Measurements from ENCODE around the gene NT5E. TPM values are rescaled to one million over a fixed set of nuclear protein-coding genes. Genes with fewer than 3 reads are reported as not detected.
A peak's percentile ranks its signal among the peaks of the same experiment; 100 is the strongest.
"Not testable (repeated sequence)": the region's sequence is repeated elsewhere in the genome, so short reads cannot be mapped to it uniquely, and the experiment has no call there.

Gene NT5E
- total RNA-seq = 10 to 100 TPM in 1 of 2 donors, 1 to 10 TPM in 1; 6.2 to 13.1 TPM

DNA sequence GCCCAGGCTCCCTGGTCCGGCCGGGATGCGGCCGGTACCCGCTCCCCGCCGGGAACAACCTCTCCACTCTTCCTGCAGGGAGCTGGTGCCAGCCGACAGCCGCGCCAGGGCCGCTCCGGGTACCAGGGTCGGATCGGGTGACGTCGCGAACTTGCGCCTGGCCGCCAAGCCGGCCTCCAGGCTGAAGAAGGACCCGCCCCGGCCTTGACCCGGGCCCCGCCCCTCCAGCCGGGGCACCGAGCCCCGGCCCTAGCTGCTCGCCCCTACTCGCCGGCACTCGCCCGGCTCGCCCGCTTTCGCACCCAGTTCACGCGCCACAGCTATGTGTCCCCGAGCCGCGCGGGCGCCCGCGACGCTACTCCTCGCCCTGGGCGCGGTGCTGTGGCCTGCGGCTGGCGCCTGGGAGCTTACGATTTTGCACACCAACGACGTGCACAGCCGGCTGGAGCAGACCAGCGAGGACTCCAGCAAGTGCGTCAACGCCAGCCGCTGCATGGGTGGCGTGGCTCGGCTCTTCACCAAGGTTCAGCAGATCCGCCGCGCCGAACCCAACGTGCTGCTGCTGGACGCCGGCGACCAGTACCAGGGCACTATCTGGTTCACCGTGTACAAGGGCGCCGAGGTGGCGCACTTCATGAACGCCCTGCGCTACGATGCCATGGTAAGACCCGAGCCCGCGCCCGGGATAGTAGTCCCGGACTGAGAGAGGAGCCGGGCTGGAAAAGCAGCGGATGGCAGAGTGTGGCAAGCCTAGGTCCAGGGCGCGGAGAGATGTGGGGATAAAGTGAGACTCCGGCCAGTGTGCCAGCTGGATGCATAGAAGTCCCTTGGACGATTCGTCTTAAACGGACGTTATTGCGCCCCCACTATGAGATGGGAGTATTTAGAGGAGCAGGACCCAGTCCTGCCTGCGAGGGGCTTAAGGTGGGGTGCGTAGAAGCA is at the start of gene NT5E:
NT5E (plus strand) TSS at position 266 of the 942 bp plus-strand sequence; CDS start at position 323, 57 bp downstream.
- H3K4me3 Mint-ChIP-seq = peak within 1 kb of the TSS; percentile 97 to 98
- peak; percentile 62 to 63 for DNase-seq
- ATAC-seq (replicated peaks in 1 of 2) = peak; percentile 77 to 79
- H3K4me1 Mint-ChIP-seq (ENCODE audit: low read depth) = peaks cover 70% of the 10 kb centered on the region
- H3K27ac Mint-ChIP-seq = peak within 1 kb of the TSS; percentile 66
- no peaks in the 10 kb centered on the region for H3K9me3 Mint-ChIP-seq
- H3K36me3 Mint-ChIP-seq (ENCODE audit: insufficient read depth in 2 of 2) = peaks cover 10 to 12% of the 10 kb centered on the region in 2 donors
- peaks cover 63% of the 10 kb centered on the region for H3K27me3 Mint-ChIP-seq (ENCODE audit: low read depth)

- no peak overlapping the region for H3K27ac Mint-ChIP-seq
- peaks cover 0 to 3% of the 10 kb centered on the region in 2 donors for H3K36me3 Mint-ChIP-seq (ENCODE audit: insufficient read depth in 2 of 2)
- ATAC-seq (replicated peaks in 1 of 2) (no peak), DNase-seq (no peak)
- no peaks in the 10 kb centered on the region for H3K27me3 Mint-ChIP-seq (ENCODE audit: low read depth)
- H3K4me1 Mint-ChIP-seq (ENCODE audit: low read depth) = peaks cover 28% of the 10 kb centered on the region
- H3K9me3 Mint-ChIP-seq = peaks cover 2 to 4% of the 10 kb centered on the region in 2 donors
- H3K4me3 Mint-ChIP-seq = no peak overlapping the region
These were observed 49.6 kb upstream of the NT5E start for GRCh38 chr6:85400331-85400730.

GRCh38 chr6:85401186-85402021 is 48.5 kb upstream of the NT5E start:
- Mint-ChIP-seq H3K27ac (peak overlapping the region; percentile 66), H3K4me3 (peak overlapping the region; percentile 10 to 62), H3K27me3 (ENCODE audit: low read depth) (no peaks in the 10 kb centered on the region), H3K36me3 (ENCODE audit: insufficient read depth in 2 of 2) (peaks cover 0 to 3% of the 10 kb centered on the region in 2 donors), H3K4me1 (ENCODE audit: low read depth) (peaks cover 35% of the 10 kb centered on the region), H3K9me3 (peaks cover 2 to 4% of the 10 kb centered on the region in 2 donors)
- DNase-seq (peak in 1 of 2 donors; percentile 8), ATAC-seq (replicated peaks in 1 of 2) (peak; percentile 45 to 70)

DNA sequence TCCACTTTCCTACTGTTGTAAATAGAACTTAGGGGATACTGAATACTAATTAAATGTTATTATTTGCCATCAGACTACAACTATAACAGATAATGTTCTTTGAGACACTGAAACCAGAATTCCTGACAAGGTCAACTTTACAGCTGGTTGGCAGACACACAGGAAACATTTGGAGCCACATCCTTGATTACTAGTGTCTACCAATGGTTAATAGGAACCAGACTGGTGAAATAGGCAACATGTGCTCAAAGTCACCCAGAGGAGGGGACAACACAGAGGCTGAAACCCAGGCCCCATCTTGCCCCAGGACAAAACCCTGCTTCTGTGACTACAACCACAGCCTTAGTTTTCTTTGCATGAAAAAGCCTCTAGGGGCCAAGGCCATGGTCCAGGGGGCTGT is 47.8 kb upstream of the NT5E start:
- Mint-ChIP-seq H3K9me3 (peaks cover 2% of the 10 kb centered on the region in 2 donors), H3K27me3 (ENCODE audit: low read depth) (no peaks in the 10 kb centered on the region), H3K27ac (no peak overlapping the region), H3K4me3 (no peak overlapping the region), H3K36me3 (ENCODE audit: insufficient read depth in 2 of 2) (peaks cover 0 to 3% of the 10 kb centered on the region in 2 donors), H3K4me1 (ENCODE audit: low read depth) (peaks cover 35% of the 10 kb centered on the region)
- ATAC-seq (replicated peaks in 1 of 2) = no peak
- DNase-seq = no peak

DNA sequence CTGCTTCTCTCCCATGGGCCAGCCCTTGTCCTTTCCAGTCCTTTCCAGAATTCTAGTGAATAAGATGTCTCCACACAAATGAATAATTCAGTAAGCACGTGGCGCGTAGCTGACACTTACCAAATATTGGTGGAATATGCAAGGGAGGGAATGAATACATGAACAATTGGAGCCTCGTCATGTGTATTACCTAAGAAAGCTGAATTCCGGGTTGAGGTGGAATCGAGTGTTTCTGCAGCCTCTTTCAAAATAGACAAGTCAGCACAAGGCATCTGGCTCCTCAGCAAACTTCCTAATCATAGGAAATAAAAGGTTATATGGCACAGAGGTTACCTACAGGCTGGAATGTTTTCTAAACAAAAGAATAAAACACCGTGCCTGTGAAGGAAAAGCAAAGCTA is 47.0 kb upstream of the NT5E start:
- DNase-seq (no peak), ATAC-seq (replicated peaks in 1 of 2) (no peak)
- Mint-ChIP-seq H3K36me3 (ENCODE audit: insufficient read depth in 2 of 2) (no peaks in the 10 kb centered on the region), H3K4me3 (peak overlapping the region in 1 of 2 donors; percentile 31), H3K9me3 (no peaks in the 10 kb centered on the region), H3K4me1 (ENCODE audit: low read depth) (peaks cover 35% of the 10 kb centered on the region), H3K27me3 (ENCODE audit: low read depth) (no peaks in the 10 kb centered on the region), H3K27ac (no peak overlapping the region)

- Mint-ChIP-seq H3K4me3 (peak overlapping the region in 1 of 2 donors; percentile 27), H3K36me3 (ENCODE audit: insufficient read depth in 2 of 2) (no peaks in the 10 kb centered on the region), H3K4me1 (ENCODE audit: low read depth) (peaks cover 35% of the 10 kb centered on the region), H3K27me3 (ENCODE audit: low read depth) (no peaks in the 10 kb centered on the region), H3K9me3 (no peaks in the 10 kb centered on the region), H3K27ac (peak overlapping the region; percentile 18)
- DNase-seq (no peak), ATAC-seq (replicated peaks in 1 of 2) (peak in 1 of 2 donors; percentile 47)
These were observed 46.4 kb upstream of the NT5E start for GRCh38 chr6:85403331-85404015.

DNA sequence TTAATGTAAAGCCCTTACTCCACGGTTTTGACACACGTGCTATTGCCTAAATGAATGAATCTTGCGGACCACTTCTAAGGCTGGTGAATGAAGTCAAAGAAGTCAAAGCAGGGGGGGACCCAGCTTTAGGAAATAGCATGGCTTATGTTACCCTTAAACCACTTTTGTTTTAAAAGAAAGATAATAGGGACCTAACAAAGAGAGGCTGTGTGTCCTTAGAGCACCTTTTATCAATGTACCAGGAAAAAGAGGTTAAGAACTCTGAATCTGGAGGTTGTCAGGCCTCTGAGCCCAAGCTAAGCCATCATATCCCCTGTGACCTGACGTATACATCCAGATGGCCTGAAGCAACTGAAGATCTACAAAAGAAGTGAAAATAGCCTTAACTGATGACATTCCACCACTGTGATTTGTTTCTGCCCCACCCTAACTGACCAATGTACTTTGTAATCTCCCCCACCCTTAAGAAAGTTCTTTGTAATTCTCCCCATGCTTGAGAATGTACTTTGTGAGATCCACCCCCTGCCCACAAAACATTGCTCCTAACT is 45.8 kb upstream of the NT5E start:
- H3K9me3 Mint-ChIP-seq; ATAC-seq (replicated peaks in 1 of 2); H3K27me3 Mint-ChIP-seq (ENCODE audit: low read depth); H3K36me3 Mint-ChIP-seq (ENCODE audit: insufficient read depth in 2 of 2); DNase-seq: not testable (repeated sequence)
- Mint-ChIP-seq H3K4me1 (ENCODE audit: low read depth) (peaks cover 35% of the 10 kb centered on the region), H3K27ac (peak overlapping the region; percentile 18), H3K4me3 (peak overlapping the region in 1 of 2 donors; percentile 27)

DNA sequence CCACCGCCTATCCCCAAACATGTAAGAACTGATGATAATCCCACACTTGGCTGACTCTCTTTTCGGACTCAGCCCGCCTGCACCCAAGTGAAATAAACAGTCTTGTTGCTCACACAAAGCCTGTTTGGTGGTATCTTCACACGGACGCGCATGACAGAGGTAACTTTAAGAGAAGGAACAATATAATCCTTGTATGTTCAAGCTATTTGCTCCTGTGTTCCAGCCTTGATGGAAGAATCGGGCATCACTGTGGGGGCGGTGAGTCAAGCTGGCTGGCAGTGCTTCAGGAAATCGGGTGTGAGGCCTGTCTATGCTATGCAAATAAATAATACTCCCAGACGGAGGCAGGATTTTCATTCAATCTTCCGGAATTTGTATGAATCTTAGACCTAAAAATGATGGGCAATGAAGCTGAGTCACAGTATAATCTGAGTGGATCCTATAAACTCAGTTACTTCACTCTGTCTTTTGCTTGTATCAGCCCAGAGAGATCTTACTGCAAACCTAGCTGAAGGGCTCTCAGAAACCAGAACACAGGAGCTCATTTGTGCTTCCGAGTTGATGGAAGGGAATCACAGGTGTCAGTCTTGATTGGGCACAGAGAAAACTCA is 45.2 kb upstream of the NT5E start:
- no peaks in the 10 kb centered on the region for H3K9me3 Mint-ChIP-seq
- no peaks in the 10 kb centered on the region for H3K27me3 Mint-ChIP-seq (ENCODE audit: low read depth)
- no peaks in the 10 kb centered on the region for H3K36me3 Mint-ChIP-seq (ENCODE audit: insufficient read depth in 2 of 2)
- H3K4me3 Mint-ChIP-seq = no peak overlapping the region
- no peak overlapping the region for H3K27ac Mint-ChIP-seq
- ATAC-seq (replicated peaks in 1 of 2) (no peak), DNase-seq (no peak)
- H3K4me1 Mint-ChIP-seq (ENCODE audit: low read depth) = peaks cover 35% of the 10 kb centered on the region

GRCh38 chr6:85405175-85405852 is 44.6 kb upstream of the NT5E start:
- Mint-ChIP-seq H3K27ac (no peak overlapping the region), H3K4me1 (ENCODE audit: low read depth) (peaks cover 35% of the 10 kb centered on the region), H3K27me3 (ENCODE audit: low read depth) (no peaks in the 10 kb centered on the region), H3K36me3 (ENCODE audit: insufficient read depth in 2 of 2) (no peaks in the 10 kb centered on the region), H3K4me3 (no peak overlapping the region), H3K9me3 (no peaks in the 10 kb centered on the region)
- no peak for ATAC-seq (replicated peaks in 1 of 2)
- DNase-seq = no peak

- no peak for ATAC-seq (replicated peaks in 1 of 2)
- Mint-ChIP-seq H3K4me3 (no peak overlapping the region), H3K27me3 (ENCODE audit: low read depth) (no peaks in the 10 kb centered on the region), H3K27ac (no peak overlapping the region), H3K36me3 (ENCODE audit: insufficient read depth in 2 of 2) (no peaks in the 10 kb centered on the region), H3K9me3 (no peaks in the 10 kb centered on the region), H3K4me1 (ENCODE audit: low read depth) (peaks cover 35% of the 10 kb centered on the region)
- no peak for DNase-seq
These were observed 44.1 kb upstream of the NT5E start for GRCh38 chr6:85405853-85406198.

DNA sequence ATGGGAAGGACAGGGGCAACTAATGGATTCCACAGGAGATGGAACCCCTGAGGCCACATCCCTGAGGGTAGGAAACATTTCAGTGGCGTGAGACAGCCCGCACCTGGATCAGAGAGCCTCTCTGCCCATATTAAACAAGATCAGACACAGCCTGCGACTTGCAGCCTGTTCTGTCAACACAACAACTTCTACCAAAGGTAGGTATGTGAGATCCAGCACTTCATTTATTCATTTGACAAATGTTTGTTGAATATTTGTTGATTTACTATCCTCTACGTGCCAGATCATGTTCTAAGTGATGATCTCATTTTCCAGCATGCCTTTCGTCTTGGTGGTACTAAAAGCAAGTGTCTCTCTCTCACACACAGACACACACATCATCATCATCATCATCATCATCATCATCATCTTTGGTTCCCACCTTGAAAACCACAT is 43.2 kb upstream of the NT5E start:
- Mint-ChIP-seq H3K4me3 (no peak overlapping the region), H3K36me3 (ENCODE audit: insufficient read depth in 2 of 2) (no peaks in the 10 kb centered on the region), H3K27me3 (ENCODE audit: low read depth) (no peaks in the 10 kb centered on the region), H3K4me1 (ENCODE audit: low read depth) (peaks cover 27% of the 10 kb centered on the region), H3K27ac (no peak overlapping the region), H3K9me3 (no peaks in the 10 kb centered on the region)
- ATAC-seq (replicated peaks in 1 of 2) (no peak), DNase-seq (no peak)

- ATAC-seq (replicated peaks in 1 of 2) (no peak), DNase-seq (no peak)
- Mint-ChIP-seq H3K27me3 (ENCODE audit: low read depth) (no peaks in the 10 kb centered on the region), H3K4me1 (ENCODE audit: low read depth) (peaks cover 19% of the 10 kb centered on the region), H3K9me3 (no peaks in the 10 kb centered on the region), H3K27ac (no peak overlapping the region), H3K4me3 (no peak overlapping the region), H3K36me3 (ENCODE audit: insufficient read depth in 2 of 2) (no peaks in the 10 kb centered on the region)
These were observed 41.8 kb upstream of the NT5E start for GRCh38 chr6:85408039-85408438.
